Astrocyte (in vitro differentiated cells and primary cell): ENCODE results near the gene IDI2. TPM values are rescaled to one million over a fixed set of nuclear protein-coding genes. Genes with fewer than 3 reads are reported as not detected.

Source experiments
- DNase-seq: peaks from one replicate; pipeline ENCODE4 v3.0.0-alpha.2; 2010; ENCODE audit warnings: low read depth
- FAIRE-seq: peaks from 2 replicates; lab custom pipeline; 2011; peaks lifted over from hg19 to GRCh38; lab: Jason Lieb, UNC
- H2AFZ ChIP-seq: 2 replicates; pipeline ENCODE4 v1.6.0; 2012; ENCODE audit warnings: low read depth, low read length, inconsistent platforms
- H3K27ac ChIP-seq: 2 replicates; pipeline ENCODE4 v1.5.1; 2011; ENCODE audit warnings: low read depth, low read length, inconsistent platforms
- H3K27me3 ChIP-seq: 2 replicates; pipeline ENCODE4 v1.6.0; 2011; ENCODE audit warnings: low read length, inconsistent platforms; ENCODE audit not compliant: insufficient read depth
- H3K36me3 ChIP-seq: 2 replicates; pipeline ENCODE4 v1.5.1; 2011; ENCODE audit warnings: low read length, inconsistent platforms; ENCODE audit not compliant: insufficient read depth
- H3K4me1 ChIP-seq: 2 replicates; pipeline ENCODE4 v1.5.1; 2011; ENCODE audit warnings: low read length, inconsistent platforms; ENCODE audit not compliant: insufficient read depth
- H3K4me2 ChIP-seq: 2 replicates; pipeline ENCODE4 v1.6.0; 2012; ENCODE audit warnings: low read length, inconsistent platforms
- H3K4me3 ChIP-seq: 2 replicates; pipeline ENCODE4 v1.5.1; 2011; ENCODE audit warnings: low read depth, mild to moderate bottlenecking, low read length, inconsistent platforms; ENCODE audit not compliant: insufficient read depth
- H3K79me2 ChIP-seq: 2 replicates; pipeline ENCODE4 v1.6.0; 2012; ENCODE audit warnings: mild to moderate bottlenecking, low read length, inconsistent platforms; ENCODE audit not compliant: insufficient read depth
- H3K9ac ChIP-seq: 2 replicates; pipeline ENCODE4 v1.6.0; 2012; ENCODE audit warnings: mild to moderate bottlenecking, low read length, inconsistent platforms
- H3K9me3 ChIP-seq: 2 replicates; pipeline ENCODE4 v1.5.1; 2012; ENCODE audit warnings: low read depth, mild to moderate bottlenecking, low read length, inconsistent platforms; ENCODE audit not compliant: insufficient read depth
- H4K20me1 ChIP-seq: 2 replicates; pipeline ENCODE4 v1.6.0; 2012; ENCODE audit warnings: low read length, inconsistent platforms; ENCODE audit not compliant: insufficient read depth
- H3K27ac Mint-ChIP-seq: one replicate; pipeline ENCODE4 v1.8.0; 2021; ENCODE audit warnings: mild to moderate bottlenecking, mixed read lengths; ENCODE audit not compliant: unreplicated experiment
- H3K27me3 Mint-ChIP-seq: one replicate; pipeline ENCODE4 v1.8.0; 2021; ENCODE audit warnings: low read depth, mixed read lengths; ENCODE audit not compliant: unreplicated experiment
- H3K36me3 Mint-ChIP-seq: one replicate; pipeline ENCODE4 v1.8.0; 2021; ENCODE audit warnings: low read depth, mixed read lengths; ENCODE audit not compliant: unreplicated experiment
- H3K4me1 Mint-ChIP-seq: one replicate; pipeline ENCODE4 v1.8.0; 2021; ENCODE audit warnings: low read depth, mixed read lengths; ENCODE audit not compliant: unreplicated experiment
- H3K4me3 Mint-ChIP-seq: one replicate; pipeline ENCODE4 v1.8.0; 2021; ENCODE audit warnings: mild to moderate bottlenecking, moderate library complexity, mixed read lengths; ENCODE audit not compliant: unreplicated experiment
- H3K9me3 Mint-ChIP-seq: one replicate; pipeline ENCODE4 v1.8.0; 2021; ENCODE audit warnings: mild to moderate bottlenecking, mixed read lengths; ENCODE audit not compliant: unreplicated experiment
- CTCF ChIP-seq: IDR thresholded peaks from 2 replicates; pipeline ENCODE4 v1.5.1; 2011; ENCODE audit warnings: low read depth, mild to moderate bottlenecking, inconsistent platforms, low read length, moderate library complexity; ENCODE audit not compliant: insufficient read depth
- EZH2 ChIP-seq: IDR thresholded peaks from 2 replicates; pipeline ENCODE4 v1.6.1; 2012; ENCODE audit warnings: mild to moderate bottlenecking, low read length, inconsistent platforms; ENCODE audit not compliant: insufficient read depth
- total RNA-seq: library from RNA; stranded (reverse); gene quantifications from 2 replicates; pipeline ENCODE4 v1.2.1, GENCODE V29; 2021

The IDI2 gene
- total RNA-seq, 1 donor from 2014 or later, result not detected

DNA sequence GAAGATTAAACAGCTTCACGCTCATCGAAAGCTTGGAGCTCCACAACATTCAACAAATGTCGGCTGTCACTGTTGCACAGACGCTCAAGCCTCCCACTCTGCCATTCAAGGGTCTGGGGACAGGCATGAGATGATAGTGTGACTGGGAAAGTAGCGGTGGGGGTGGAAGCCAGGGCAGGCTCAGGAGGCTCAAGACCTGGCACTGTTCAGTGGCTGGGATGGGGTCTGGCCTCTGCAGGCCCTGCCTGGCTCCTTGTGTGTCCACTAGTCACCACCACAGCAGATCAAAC lies 50.9 kb downstream of the IDI2 start:
- no peak overlapping the region for H3K4me2 ChIP-seq
- peak overlapping the region; percentile 27 for H3K4me3 Mint-ChIP-seq
- H3K4me1 ChIP-seq, result no peaks in the 10 kb centered on the region
- no peak overlapping the region for H3K4me3 ChIP-seq
- peaks cover 18% of the 10 kb centered on the region for H3K9me3 Mint-ChIP-seq
- peaks cover 5% of the 10 kb centered on the region for H3K27me3 Mint-ChIP-seq
- no peaks in the 10 kb centered on the region for H3K79me2 ChIP-seq
- no peak overlapping the region for H3K27ac Mint-ChIP-seq
- no peaks in the 10 kb centered on the region for H3K27me3 ChIP-seq
- DNase-seq (no peak), FAIRE-seq (no peak)
- H3K9ac ChIP-seq, result no peak overlapping the region
- no peak overlapping the region for H2AFZ ChIP-seq
- H4K20me1 ChIP-seq, result no peaks in the 10 kb centered on the region
- no peaks in the 10 kb centered on the region for H3K36me3 ChIP-seq
- peaks cover 4% of the 10 kb centered on the region for H3K9me3 ChIP-seq
- peaks cover 12% of the 10 kb centered on the region for H3K4me1 Mint-ChIP-seq
- peaks cover 19% of the 10 kb centered on the region for H3K36me3 Mint-ChIP-seq
- TF ChIP-seq CTCF (no peak), EZH2 (no peak)
- H3K27ac ChIP-seq, result no peak overlapping the region

GRCh38 chr10:974038-974784 lies 51.4 kb downstream of the IDI2 start:
- no peak overlapping the region for H3K4me3 ChIP-seq
- no peak for TF ChIP-seq CTCF
- TF ChIP-seq EZH2, result no peak
- H3K4me2 ChIP-seq, result no peak overlapping the region
- no peaks in the 10 kb centered on the region for H3K27me3 ChIP-seq
- H3K79me2 ChIP-seq, result no peaks in the 10 kb centered on the region
- no peak overlapping the region for H3K4me3 Mint-ChIP-seq
- no peak overlapping the region for H2AFZ ChIP-seq
- no peaks in the 10 kb centered on the region for H3K36me3 ChIP-seq
- peaks cover 18% of the 10 kb centered on the region for H3K9me3 Mint-ChIP-seq
- H3K9me3 ChIP-seq, result peaks cover 1% of the 10 kb centered on the region
- H3K4me1 Mint-ChIP-seq, result peaks cover 12% of the 10 kb centered on the region
- DNase-seq (peak; percentile 42), FAIRE-seq (no peak)
- H4K20me1 ChIP-seq, result no peaks in the 10 kb centered on the region
- no peak overlapping the region for H3K27ac Mint-ChIP-seq
- H3K27me3 Mint-ChIP-seq, result peaks cover 8% of the 10 kb centered on the region
- H3K27ac ChIP-seq, result no peak overlapping the region
- peaks cover 19% of the 10 kb centered on the region for H3K36me3 Mint-ChIP-seq
- no peaks in the 10 kb centered on the region for H3K4me1 ChIP-seq
- H3K9ac ChIP-seq, result no peak overlapping the region

GRCh38 chr10:972763-973162 lies 52.9 kb downstream of the IDI2 start:
- no peak overlapping the region for H3K4me2 ChIP-seq
- Mint-ChIP-seq H3K4me1 (peaks cover 12% of the 10 kb centered on the region), H3K9me3 (peaks cover 14% of the 10 kb centered on the region), H3K27me3 (peaks cover 10% of the 10 kb centered on the region), H3K36me3 (peaks cover 13% of the 10 kb centered on the region), H3K4me3 (no peak overlapping the region), H3K27ac (no peak overlapping the region)
- H3K4me1 ChIP-seq, result no peaks in the 10 kb centered on the region
- H4K20me1 ChIP-seq, result no peaks in the 10 kb centered on the region
- no peak overlapping the region for H3K9ac ChIP-seq
- TF ChIP-seq EZH2 (no peak), CTCF (no peak)
- no peaks in the 10 kb centered on the region for H3K27me3 ChIP-seq
- no peaks in the 10 kb centered on the region for H3K36me3 ChIP-seq
- DNase-seq (no peak), FAIRE-seq (no peak)
- H3K27ac ChIP-seq, result no peak overlapping the region
- H3K4me3 ChIP-seq, result no peak overlapping the region
- H3K79me2 ChIP-seq, result no peaks in the 10 kb centered on the region
- no peak overlapping the region for H2AFZ ChIP-seq
- no peaks in the 10 kb centered on the region for H3K9me3 ChIP-seq
